Glutamatergic neuron (in vitro differentiated cells): ENCODE results near the gene SMARCA5. TPM values are rescaled to one million over a fixed set of nuclear protein-coding genes. Genes with fewer than 3 reads are reported as not detected.

Experiments used
- DNase-seq: peaks from one replicate; pipeline ENCODE4 v3.0.0; 2022
- H3K27ac Mint-ChIP-seq: one replicate; pipeline ENCODE4 v1.8.0; 2020; ENCODE audit warnings: mild to moderate bottlenecking, mixed read lengths, inconsistent platforms; ENCODE audit not compliant: unreplicated experiment
- H3K27me3 Mint-ChIP-seq: one replicate; pipeline ENCODE4 v1.8.0; 2020; ENCODE audit warnings: mild to moderate bottlenecking, moderate library complexity, mixed read lengths, inconsistent platforms; ENCODE audit not compliant: unreplicated experiment
- H3K36me3 Mint-ChIP-seq: one replicate; pipeline ENCODE4 v1.8.0; 2020; ENCODE audit warnings: mild to moderate bottlenecking, mixed read lengths, inconsistent platforms; ENCODE audit not compliant: unreplicated experiment
- H3K4me1 Mint-ChIP-seq: one replicate; pipeline ENCODE4 v1.8.0; 2020; ENCODE audit warnings: mild to moderate bottlenecking, low read depth, mixed read lengths, inconsistent platforms; ENCODE audit not compliant: unreplicated experiment
- H3K4me3 Mint-ChIP-seq: one replicate; pipeline ENCODE4 v1.8.0; 2020; ENCODE audit warnings: mild to moderate bottlenecking, mixed read lengths, inconsistent platforms; ENCODE audit not compliant: unreplicated experiment
- H3K9me3 Mint-ChIP-seq: one replicate; pipeline ENCODE4 v1.8.0; 2020; ENCODE audit warnings: mild to moderate bottlenecking, moderate library complexity, mixed read lengths, inconsistent platforms; ENCODE audit not compliant: unreplicated experiment
- CTCF ChIP-seq: fragments of 200-600 bp; sonication (generic); IDR thresholded peaks from one replicate; pipeline ENCODE4 v1.5.0; 2021; ENCODE audit not compliant: partially characterized antibody, unreplicated experiment
- total RNA-seq: library from RNA; stranded (reverse); fragmentation: NEBNext Ultra II Directional; extraction: Animal tissue kit (Norgen Biotek cat#: 25700); gene quantifications from one replicate; pipeline ENCODE4 v1.2.1, GENCODE V29; 2021; ENCODE audit not compliant: unreplicated experiment

Gene SMARCA5
- total RNA-seq, 1 donor from 2014 or later, result 107 TPM

- peaks cover 4% of the 10 kb centered on the region for H3K36me3 Mint-ChIP-seq
- TF ChIP-seq CTCF, result no peak
- no peaks in the 10 kb centered on the region for H3K4me1 Mint-ChIP-seq
- H3K4me3 Mint-ChIP-seq, result no peak overlapping the region
- H3K27ac Mint-ChIP-seq, result no peak overlapping the region
- H3K27me3 Mint-ChIP-seq, result peaks cover 3% of the 10 kb centered on the region
- peaks cover 2% of the 10 kb centered on the region for H3K9me3 Mint-ChIP-seq
- DNase-seq, result no peak
These were observed 72.6 kb downstream of the SMARCA5 start for GRCh38 chr4:143586080-143586479.

GRCh38 chr4:143587703-143588102, 74.2 kb downstream of the SMARCA5 start:
- Mint-ChIP-seq H3K4me3 (no peak overlapping the region), H3K9me3 (peaks cover 2% of the 10 kb centered on the region), H3K36me3 (peaks cover 4% of the 10 kb centered on the region), H3K4me1 (no peaks in the 10 kb centered on the region), H3K27me3 (peaks cover 2% of the 10 kb centered on the region), H3K27ac (no peak overlapping the region)
- TF ChIP-seq CTCF, result no peak
- DNase-seq, result no peak

DNA sequence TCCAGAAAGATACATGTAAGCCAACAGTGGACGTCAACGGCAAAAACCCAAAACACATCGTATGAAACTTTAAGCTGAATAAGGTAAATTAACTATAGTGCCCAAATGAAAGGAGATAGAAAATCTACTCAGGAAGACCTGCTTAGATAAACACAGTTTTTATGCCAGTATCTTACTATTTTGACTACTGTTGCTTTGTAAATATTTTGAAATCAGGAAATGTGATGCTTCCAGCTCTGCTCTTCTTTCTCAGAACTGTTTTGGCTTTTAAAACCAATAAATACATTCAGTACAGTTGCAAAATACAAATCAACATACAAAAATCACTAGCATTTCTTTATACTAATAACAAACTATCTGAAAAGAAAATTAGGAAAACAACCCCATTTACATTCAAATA, 83.8 kb downstream of the SMARCA5 start:
- DNase-seq, result no peak
- no peak for TF ChIP-seq CTCF
- Mint-ChIP-seq H3K4me3 (no peak overlapping the region), H3K4me1 (no peaks in the 10 kb centered on the region), H3K9me3 (peaks cover 3% of the 10 kb centered on the region), H3K36me3 (peaks cover 5% of the 10 kb centered on the region), H3K27me3 (peaks cover 3% of the 10 kb centered on the region), H3K27ac (no peak overlapping the region)

- H3K27me3 Mint-ChIP-seq, result peaks cover 3% of the 10 kb centered on the region
- H3K4me3 Mint-ChIP-seq, result no peak overlapping the region
- peaks cover 5% of the 10 kb centered on the region for H3K36me3 Mint-ChIP-seq
- no peak for TF ChIP-seq CTCF
- no peaks in the 10 kb centered on the region for H3K4me1 Mint-ChIP-seq
- no peak for DNase-seq
- H3K27ac Mint-ChIP-seq, result no peak overlapping the region
- H3K9me3 Mint-ChIP-seq, result peaks cover 3% of the 10 kb centered on the region
These were observed 85.3 kb downstream of the SMARCA5 start for GRCh38 chr4:143598816-143599215.

- Mint-ChIP-seq H3K36me3 (no peaks in the 10 kb centered on the region), H3K4me3 (no peak overlapping the region), H3K27ac (no peak overlapping the region), H3K27me3 (peaks cover 2% of the 10 kb centered on the region), H3K4me1 (no peaks in the 10 kb centered on the region), H3K9me3 (no peaks in the 10 kb centered on the region)
- DNase-seq, result no peak
- TF ChIP-seq CTCF, result no peak
These were observed 86.3 kb downstream of the SMARCA5 start for GRCh38 chr4:143599827-143600226.
